ENCODE data around the gene TFCP2L1. TPM values are rescaled to one million over a fixed set of nuclear protein-coding genes. Genes with fewer than 3 reads are reported as not detected.

TFCP2L1 gene
- total RNA-seq, 1 experiment from 2014 or later: 1.8 TPM

- no peak overlapping the region for H3K4me2 ChIP-seq (ENCODE audit: insufficient read depth, insufficient read length, low read length)
- no peaks in the 10 kb centered on the region for H3K23me2 ChIP-seq (ENCODE audit: insufficient read length, low read depth, low read length, poor library complexity, severe bottlenecking)
- Mint-ChIP-seq H3K4me1 (peaks cover 11 to 12% of the 10 kb centered on the region in 2 experiments), H3K36me3 (ENCODE audit: insufficient read depth in 1 of 3, low read depth in 3 of 3) (no peaks in the 10 kb centered on the region), H3K27me3 (ENCODE audit: low read depth) (peaks cover 5% of the 10 kb centered on the region; the same call in 1 of the 2 replicates), H3K27ac (no peak overlapping the region; a peak in 1 of 7 replicates), H3K4me3 (no peak overlapping the region), H3K9me3 (no peaks in the 10 kb centered on the region; a peak in 1 of 5 replicates)
- no peak overlapping the region for H3K4ac ChIP-seq (ENCODE audit: low read depth, low read length)
- no peak overlapping the region for H2AK5ac ChIP-seq (ENCODE audit: insufficient read length, low read length)
- no peak overlapping the region for H2BK20ac ChIP-seq (ENCODE audit: low read depth, low read length, poor library complexity, severe bottlenecking)
- no peak overlapping the region for H3K56ac ChIP-seq (ENCODE audit: insufficient read length, low read depth, low read length)
- no peaks in the 10 kb centered on the region for H3K79me1 ChIP-seq (ENCODE audit: insufficient read depth, low read depth, low read length, poor library complexity, severe bottlenecking)
- H3T11ph ChIP-seq (ENCODE audit: low read length): no peak overlapping the region
- TF ChIP-seq CTCF (conservative IDR thresholded peaks at IDR 0.05): no peak
- H3K79me2 ChIP-seq (ENCODE audit: insufficient read depth, low read length): no peaks in the 10 kb centered on the region
- no peak overlapping the region for H3K14ac ChIP-seq (ENCODE audit: insufficient read depth, low read length)
- no peaks in the 10 kb centered on the region for H4K20me1 ChIP-seq (ENCODE audit: control insufficient read depth, insufficient read depth, insufficient read length)
- H3K27ac ChIP-seq (ENCODE audit: insufficient read length, low read depth, low read length): no peak overlapping the region
- H4K91ac ChIP-seq (ENCODE audit: insufficient read length, low read depth, low read length): no peak overlapping the region
- no peak for DNase-seq
- no peak overlapping the region for H3K18ac ChIP-seq (ENCODE audit: insufficient read length, low read depth, low read length)
- no CpG with 5 or more reads among the region's 15 CpGs for WGBS (ENCODE audit: extremely low coverage, insufficient read length, low lambda C conversion rate)
- H4K8ac ChIP-seq (replicated peaks; ENCODE audit: insufficient read length, low read depth, low read length): no peak overlapping the region
- H4K5ac ChIP-seq (ENCODE audit: insufficient read length, low read depth, low read length): no peak overlapping the region
- no peak overlapping the region for H2AFZ ChIP-seq (ENCODE audit: low read length)
- H3K9me3 ChIP-seq (ENCODE audit: control insufficient read depth, low read depth, low read length): no peaks in the 10 kb centered on the region
- no peak overlapping the region for H2BK15ac ChIP-seq (ENCODE audit: low read depth, low read length)
- H3K4me1 ChIP-seq (ENCODE audit: insufficient read depth, low read length): 0 out of 2 replicates have a peak, but pooled peaks cover 4% of the 10 kb centered on the region
- no peak overlapping the region for H2BK12ac ChIP-seq (ENCODE audit: insufficient read length, low read depth, low read length)
- H2BK5ac ChIP-seq (ENCODE audit: insufficient read length, low read length): no peak overlapping the region
- H3K9ac ChIP-seq (ENCODE audit: extremely low read depth, insufficient read length, low read length): no peak overlapping the region
- H3K23ac ChIP-seq (ENCODE audit: insufficient read length, low read depth, low read length): no peak overlapping the region
- no peak overlapping the region for H2BK120ac ChIP-seq (ENCODE audit: low read depth, low read length, poor library complexity, severe bottlenecking)
- H3K27me3 ChIP-seq (ENCODE audit: insufficient read depth, low read length): no peaks in the 10 kb centered on the region
These were observed 45.9 kb upstream of the TFCP2L1 start for GRCh38 chr2:121330921-121331320.

Data from H9 (cell line).